Vagina (tissue), 2 donors: ENCODE results near the gene C16orf46.

Experiments used
- POLR2A ChIP-seq, 2 donors: fragments of 450-650 bp; IDR thresholded peaks; one replicate each; pipeline ENCODE4 v1.6.1; 2017; ENCODE audit warnings: antibody characterized with exemption in 2 of 2, mild to moderate bottlenecking in 2 of 2, moderate library complexity in 2 of 2
- TF ChIP-seq, protein P1 (sequence below), 3 experiments: fragments of 450-650 bp in 2 of 3; fragments of 200-600 bp in 1 of 3; sonication (generic) in 1 of 3; IDR thresholded peaks; one replicate each; pipeline ENCODE4 v1.5.1; 2017 to 2019; ENCODE audit warnings: antibody characterized with exemption in 3 of 3, mild to moderate bottlenecking in 2 of 3, moderate library complexity in 2 of 3

DNA sequence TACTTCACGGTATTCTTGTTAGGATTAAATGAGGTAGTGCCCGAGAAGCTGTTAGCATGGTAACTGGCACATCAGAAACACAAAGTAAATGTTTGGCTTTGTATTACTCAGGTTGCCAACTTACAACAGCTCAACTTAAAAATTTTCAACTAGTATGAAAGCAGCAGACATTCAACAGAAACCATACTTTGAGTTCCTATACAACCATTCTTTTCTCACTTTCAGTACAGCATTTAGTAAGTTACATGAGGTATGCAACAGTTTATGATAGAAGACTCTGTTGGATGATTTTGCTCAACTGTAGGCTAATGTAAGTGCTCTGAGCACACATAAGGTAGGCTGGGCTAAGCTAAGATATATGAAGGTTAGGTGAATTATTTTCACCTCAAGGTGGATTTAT is 62.4 kb downstream of the C16orf46 start:
- TF ChIP-seq POLR2A (IDR thresholded peaks at IDR 0.05) = no peak
- TF ChIP-seq, protein P1, sequence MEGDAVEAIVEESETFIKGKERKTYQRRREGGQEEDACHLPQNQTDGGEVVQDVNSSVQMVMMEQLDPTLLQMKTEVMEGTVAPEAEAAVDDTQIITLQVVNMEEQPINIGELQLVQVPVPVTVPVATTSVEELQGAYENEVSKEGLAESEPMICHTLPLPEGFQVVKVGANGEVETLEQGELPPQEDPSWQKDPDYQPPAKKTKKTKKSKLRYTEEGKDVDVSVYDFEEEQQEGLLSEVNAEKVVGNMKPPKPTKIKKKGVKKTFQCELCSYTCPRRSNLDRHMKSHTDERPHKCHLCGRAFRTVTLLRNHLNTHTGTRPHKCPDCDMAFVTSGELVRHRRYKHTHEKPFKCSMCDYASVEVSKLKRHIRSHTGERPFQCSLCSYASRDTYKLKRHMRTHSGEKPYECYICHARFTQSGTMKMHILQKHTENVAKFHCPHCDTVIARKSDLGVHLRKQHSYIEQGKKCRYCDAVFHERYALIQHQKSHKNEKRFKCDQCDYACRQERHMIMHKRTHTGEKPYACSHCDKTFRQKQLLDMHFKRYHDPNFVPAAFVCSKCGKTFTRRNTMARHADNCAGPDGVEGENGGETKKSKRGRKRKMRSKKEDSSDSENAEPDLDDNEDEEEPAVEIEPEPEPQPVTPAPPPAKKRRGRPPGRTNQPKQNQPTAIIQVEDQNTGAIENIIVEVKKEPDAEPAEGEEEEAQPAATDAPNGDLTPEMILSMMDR (IDR thresholded peaks at IDR 0.05) = no peak
